ENCODE measurements around the gene SLCO3A1.

DNA sequence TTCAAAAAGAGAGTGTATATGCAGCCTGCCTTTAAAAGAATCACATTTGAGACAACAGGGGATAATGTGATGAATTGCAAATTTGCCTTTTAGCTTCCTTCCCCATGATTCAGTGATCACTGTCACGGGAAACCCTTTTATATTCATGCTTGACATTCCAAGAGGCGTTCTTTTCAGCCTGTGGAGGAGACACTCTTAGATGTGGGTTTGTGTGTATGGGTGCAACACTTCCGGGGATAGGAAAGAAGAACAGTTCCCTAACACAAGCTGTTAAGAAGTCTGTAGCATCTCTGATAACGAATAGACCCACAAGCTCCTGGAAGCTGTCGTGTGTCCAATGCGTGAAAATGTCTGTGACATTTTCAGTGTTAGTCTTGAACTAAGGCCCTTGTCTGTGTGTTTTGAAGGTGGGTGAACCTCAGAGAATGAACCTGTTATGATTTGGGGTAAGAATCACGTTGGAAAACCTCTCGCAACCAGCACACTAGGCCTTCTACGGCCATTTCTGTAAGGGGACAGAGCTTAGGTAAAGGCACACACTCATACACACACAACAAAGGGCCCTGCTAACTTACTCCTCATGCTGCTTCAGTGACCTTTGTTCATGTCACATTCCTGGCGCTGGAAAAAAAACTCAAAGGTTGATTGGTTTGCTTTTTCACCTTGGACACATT lies 311.0 kb downstream of the SLCO3A1 start:
- TF ChIP-seq, protein P1, sequence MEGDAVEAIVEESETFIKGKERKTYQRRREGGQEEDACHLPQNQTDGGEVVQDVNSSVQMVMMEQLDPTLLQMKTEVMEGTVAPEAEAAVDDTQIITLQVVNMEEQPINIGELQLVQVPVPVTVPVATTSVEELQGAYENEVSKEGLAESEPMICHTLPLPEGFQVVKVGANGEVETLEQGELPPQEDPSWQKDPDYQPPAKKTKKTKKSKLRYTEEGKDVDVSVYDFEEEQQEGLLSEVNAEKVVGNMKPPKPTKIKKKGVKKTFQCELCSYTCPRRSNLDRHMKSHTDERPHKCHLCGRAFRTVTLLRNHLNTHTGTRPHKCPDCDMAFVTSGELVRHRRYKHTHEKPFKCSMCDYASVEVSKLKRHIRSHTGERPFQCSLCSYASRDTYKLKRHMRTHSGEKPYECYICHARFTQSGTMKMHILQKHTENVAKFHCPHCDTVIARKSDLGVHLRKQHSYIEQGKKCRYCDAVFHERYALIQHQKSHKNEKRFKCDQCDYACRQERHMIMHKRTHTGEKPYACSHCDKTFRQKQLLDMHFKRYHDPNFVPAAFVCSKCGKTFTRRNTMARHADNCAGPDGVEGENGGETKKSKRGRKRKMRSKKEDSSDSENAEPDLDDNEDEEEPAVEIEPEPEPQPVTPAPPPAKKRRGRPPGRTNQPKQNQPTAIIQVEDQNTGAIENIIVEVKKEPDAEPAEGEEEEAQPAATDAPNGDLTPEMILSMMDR (IDR thresholded peaks at IDR 0.05 in 8 of 11, conservative IDR thresholded peaks at IDR 0.05 in 3 of 11): no peak
- TF ChIP-seq POLR2A (IDR thresholded peaks at IDR 0.05): no peak
